Inferior parietal cortex (tissue), 1 donor: ENCODE results near the gene ATP2A3.

Experiments
- DNase-seq: peaks from one replicate; pipeline ENCODE4 v3.0.0-alpha.2; 2016; ENCODE audit errors: extremely low spot score

ATP2A3 gene

GRCh38 chr17:3926860-3927627 lies 37.2 kb downstream of the ATP2A3 start:
- DNase-seq = no peak

- DNase-seq = no peak
Observed at GRCh38 chr17:3925684-3926485, 38.4 kb downstream of the ATP2A3 start.

- DNase-seq = no peak
Observed at GRCh38 chr17:3924512-3925350, 39.5 kb downstream of the ATP2A3 start.

- DNase-seq = no peak
Observed at GRCh38 chr17:3923466-3924190, 40.6 kb downstream of the ATP2A3 start.

GRCh38 chr17:3922765-3923164 lies 41.5 kb downstream of the ATP2A3 start:
- DNase-seq = no peak

- DNase-seq = no peak
Observed at GRCh38 chr17:3921502-3922319, 42.5 kb downstream of the ATP2A3 start.

- no peak for DNase-seq
Observed at GRCh38 chr17:3921006-3921405, 43.2 kb downstream of the ATP2A3 start.

GRCh38 chr17:3919123-3919624 lies 45.1 kb downstream of the ATP2A3 start:
- DNase-seq = no peak

- DNase-seq = no peak
Observed at GRCh38 chr17:3918372-3919122, 45.7 kb downstream of the ATP2A3 start.

GRCh38 chr17:3917391-3917931 lies 46.8 kb downstream of the ATP2A3 start:
- no peak for DNase-seq

- DNase-seq = no peak
Observed at GRCh38 chr17:3916825-3917224, 47.4 kb downstream of the ATP2A3 start.

GRCh38 chr17:3915995-3916696 lies 48.1 kb downstream of the ATP2A3 start, which contains the start of gene P2RX1:
Gene P2RX1 (minus strand): TSS chr17:3916465. CDS start chr17:3916225, 240 bp downstream.
- no peak for DNase-seq

- DNase-seq = no peak
Observed at GRCh38 chr17:3915581-3915994, 48.6 kb downstream of the ATP2A3 start.

- no peak for DNase-seq
Observed at GRCh38 chr17:3914312-3914670, 49.9 kb downstream of the ATP2A3 start.

GRCh38 chr17:3913531-3914311 lies 50.5 kb downstream of the ATP2A3 start:
- DNase-seq = peak; percentile 81

- no peak for DNase-seq
Observed at GRCh38 chr17:3912827-3913226, 51.4 kb downstream of the ATP2A3 start.

- DNase-seq = no peak
Observed at GRCh38 chr17:3911271-3912053, 52.8 kb downstream of the ATP2A3 start.
